Measurements from ENCODE around the gene PIGM. TPM values are rescaled to one million over a fixed set of nuclear protein-coding genes. Genes with fewer than 3 reads are reported as not detected.

PIGM gene
- polyA plus RNA-seq (ENCODE audit: insufficient read length), result 5.2 TPM

- peak; percentile 76 for DNase-seq (ENCODE audit: low read depth)
Observed at GRCh38 chr1:160031365-160032164, at the start of gene PIGM. PIGM (minus strand) TSS chr1:160031990; CDS start chr1:160031739, 251 bp downstream.

DNA sequence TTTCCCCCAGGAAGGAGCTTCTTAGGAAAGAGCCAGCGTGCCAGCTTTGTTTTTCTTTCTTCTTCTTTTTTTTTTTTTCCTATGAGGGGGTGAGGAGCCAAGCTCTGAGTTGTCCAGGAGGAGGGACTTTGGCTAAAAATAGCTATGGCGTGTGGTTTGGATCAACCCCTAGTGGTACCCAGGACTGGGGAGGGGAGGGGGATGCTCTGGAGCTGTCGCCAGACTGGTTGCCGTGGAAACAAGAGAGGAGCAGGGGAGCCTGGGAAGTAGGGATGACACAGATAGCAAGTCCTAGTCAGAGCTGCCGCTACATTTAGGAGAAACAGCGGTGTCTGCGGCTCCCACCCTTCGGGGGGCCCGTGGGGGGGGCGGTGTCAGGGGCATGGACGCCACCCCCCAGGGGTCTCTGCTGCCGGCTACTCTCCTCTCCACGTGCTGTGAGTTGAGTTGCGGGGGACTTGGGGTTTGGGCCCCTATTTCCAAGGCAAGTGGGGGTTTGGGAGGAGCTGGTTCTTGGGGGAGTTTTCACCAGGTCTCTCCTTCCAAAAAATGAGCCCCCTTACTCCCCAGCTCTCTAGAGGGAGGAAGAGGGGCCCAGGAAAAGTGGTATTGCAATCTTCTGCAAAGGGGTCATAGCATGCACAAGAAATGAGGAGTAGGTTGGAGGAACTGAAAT lies 49.6 kb upstream of the PIGM start, which contains the start of gene KCNJ9:
Gene KCNJ9, plus strand, starts transcription at position 278 of the 676 bp plus-strand sequence. CDS start 2,493 bp downstream, outside the sequence.
- no peak for DNase-seq (ENCODE audit: low read depth)

GRCh38 chr1:160080381-160081100 lies 48.8 kb upstream of the PIGM start:
- DNase-seq (ENCODE audit: low read depth), result no peak

DNA sequence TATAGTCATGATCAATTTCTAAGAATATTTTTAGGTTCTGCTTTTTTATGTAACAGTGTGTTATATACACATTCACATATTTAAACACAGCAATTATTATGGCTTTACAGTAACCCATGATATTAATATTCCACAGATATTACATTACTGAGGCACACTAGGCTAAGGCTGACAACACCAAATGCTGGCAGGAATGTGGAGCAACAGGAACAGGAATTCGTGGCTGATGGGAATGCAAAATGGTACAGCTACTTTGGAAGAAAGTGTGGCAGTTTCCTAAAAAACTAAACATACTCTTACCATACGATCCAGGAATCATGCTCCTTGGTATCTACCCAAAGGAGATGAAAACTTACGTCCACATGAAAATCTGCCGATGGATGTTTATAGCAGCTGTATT lies 47.7 kb upstream of the PIGM start:
- no peak for DNase-seq (ENCODE audit: low read depth)

- no peak for DNase-seq (ENCODE audit: low read depth)
Observed at GRCh38 chr1:160078512-160079195, 46.9 kb upstream of the PIGM start.

GRCh38 chr1:160077486-160077885 lies 45.7 kb upstream of the PIGM start:
- no peak for DNase-seq (ENCODE audit: low read depth)

GRCh38 chr1:160076295-160076694 lies 44.5 kb upstream of the PIGM start:
- no peak for DNase-seq (ENCODE audit: low read depth)

GRCh38 chr1:160075836-160076235 lies 44.0 kb upstream of the PIGM start:
- DNase-seq (ENCODE audit: low read depth), result no peak

DNA sequence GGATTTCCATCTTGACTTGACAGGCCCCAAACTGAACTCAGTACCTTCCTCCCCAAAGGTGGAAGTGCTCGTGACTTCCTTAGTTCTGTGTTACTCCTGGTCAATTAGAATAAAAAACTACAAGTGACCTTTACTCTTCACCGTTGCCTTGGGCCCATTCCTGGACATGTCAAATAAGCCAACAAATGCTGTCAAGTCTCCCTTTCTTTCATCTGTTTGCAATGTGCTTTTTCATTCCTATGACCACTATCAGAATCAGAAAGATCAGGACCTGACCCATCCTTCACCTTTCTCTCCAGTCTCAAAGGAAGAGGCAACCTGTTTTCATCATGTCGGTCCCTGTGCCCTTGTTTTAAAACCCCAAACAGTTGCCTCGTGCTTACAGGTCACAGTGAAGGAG lies 43.1 kb upstream of the PIGM start:
- DNase-seq (ENCODE audit: low read depth), result no peak

DNA sequence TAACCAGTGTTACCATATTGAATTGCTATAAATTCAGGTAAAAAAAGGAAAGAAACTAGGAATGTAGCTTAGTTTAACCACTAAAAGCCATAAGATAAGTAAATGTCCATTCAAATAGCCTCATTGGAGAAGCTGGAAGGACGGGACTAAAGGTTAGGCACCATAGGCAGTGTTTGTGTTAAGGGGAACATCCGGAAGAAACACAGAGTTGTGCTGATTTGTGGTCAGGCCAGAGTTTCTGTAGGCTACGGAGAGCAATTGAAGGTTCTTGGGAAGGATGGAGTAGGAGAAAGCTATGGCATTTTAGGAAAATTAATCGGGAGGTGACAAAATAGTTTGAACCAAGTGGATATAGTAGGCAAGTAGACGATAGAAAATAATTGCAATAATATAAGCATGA lies 39.5 kb upstream of the PIGM start:
- no peak for DNase-seq (ENCODE audit: low read depth)

GRCh38 chr1:160070243-160071163 lies 38.7 kb upstream of the PIGM start:
- DNase-seq (ENCODE audit: low read depth), result no peak

DNA sequence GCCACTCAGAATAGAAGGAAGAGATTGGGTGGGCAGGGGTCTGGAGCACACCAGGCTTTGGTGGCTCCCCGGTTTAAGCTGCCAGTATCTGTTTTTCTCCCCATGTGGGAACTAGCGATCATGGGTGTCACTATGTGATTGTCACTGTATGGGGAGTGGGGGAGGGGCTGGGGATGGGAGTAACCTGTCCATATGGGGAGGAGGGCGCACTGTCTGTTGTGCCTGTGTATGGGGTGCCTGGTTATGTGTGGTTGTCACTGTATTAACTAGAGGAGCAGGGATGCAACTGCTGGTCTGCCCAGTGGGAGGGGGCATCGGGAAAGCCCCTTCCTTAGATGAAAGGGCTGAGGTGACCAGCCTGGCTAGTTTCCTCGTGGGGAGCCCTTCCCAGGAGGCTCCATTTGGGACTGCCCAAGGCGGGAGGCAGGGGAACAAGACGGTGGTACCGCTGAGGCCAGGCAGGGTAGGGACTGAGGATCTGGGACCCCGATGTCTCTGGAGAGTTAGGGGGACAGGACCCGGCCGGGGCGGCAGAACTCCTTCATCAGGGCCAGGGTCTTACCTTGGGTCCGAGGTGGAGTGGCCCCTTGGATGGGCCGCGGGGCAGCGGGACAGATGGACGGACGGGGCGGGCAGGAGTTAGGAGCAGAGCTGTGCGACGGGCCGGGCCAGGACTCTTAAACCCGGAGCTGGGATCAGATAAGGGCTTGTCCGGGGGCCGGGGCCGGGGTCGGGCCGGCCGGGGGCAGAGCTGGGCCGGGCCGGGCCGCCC lies 37.9 kb upstream of the PIGM start, which contains the start of gene KCNJ10:
Gene KCNJ10, minus strand, starts transcription at position 701 of the 772 bp plus-strand sequence. CDS start 27,628 bp downstream, outside the sequence.
- no peak for DNase-seq (ENCODE audit: low read depth)

DNA sequence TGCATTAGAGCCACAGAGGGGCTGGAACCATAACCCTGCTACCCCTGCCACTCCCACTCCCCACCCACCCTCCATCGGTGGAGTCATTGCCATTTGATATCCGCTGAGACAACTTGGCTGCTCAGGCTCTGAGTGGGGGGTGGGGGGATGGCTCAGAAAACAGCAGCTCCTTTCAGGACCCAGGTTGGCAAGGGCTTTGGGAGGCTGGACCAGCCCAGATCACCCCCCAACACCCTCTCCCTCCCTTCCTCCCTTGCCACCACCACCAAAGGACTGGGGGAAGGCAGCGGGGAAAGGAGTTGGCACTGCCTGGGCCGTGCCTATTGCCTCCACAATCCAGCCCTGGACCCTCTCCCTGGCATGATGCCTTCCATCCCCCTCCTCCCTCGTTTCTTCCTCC lies 36.4 kb upstream of the PIGM start:
- no peak for DNase-seq (ENCODE audit: low read depth)

- DNase-seq (ENCODE audit: low read depth), result no peak
Observed at GRCh38 chr1:160066829-160067745, 35.3 kb upstream of the PIGM start.

- no peak for DNase-seq (ENCODE audit: low read depth)
Observed at GRCh38 chr1:160064746-160065145, 33.0 kb upstream of the PIGM start.

- DNase-seq (ENCODE audit: low read depth), result no peak
Observed at GRCh38 chr1:160064164-160064563, 32.4 kb upstream of the PIGM start.

- no peak for DNase-seq (ENCODE audit: low read depth)
Observed at GRCh38 chr1:160063176-160063575, 31.4 kb upstream of the PIGM start.

DNA sequence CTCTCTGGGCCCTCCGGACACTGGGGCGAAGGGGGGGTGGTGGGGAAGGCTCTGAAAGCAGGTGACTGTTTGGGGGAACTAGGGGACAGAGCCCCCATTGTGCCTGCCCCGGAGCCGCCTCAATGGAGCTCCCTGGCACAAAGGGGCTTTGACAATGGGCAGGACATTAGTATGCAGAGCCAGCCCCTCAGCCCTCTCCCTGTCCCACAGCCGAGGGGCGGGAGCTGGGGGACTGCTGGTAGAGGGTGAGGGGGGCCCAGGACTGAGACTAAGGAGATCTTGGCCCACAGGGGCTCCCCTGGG lies 30.4 kb upstream of the PIGM start:
- no peak for DNase-seq (ENCODE audit: low read depth)

Data from forelimb muscle (tissue), 1 donor.